OCI-LY3 (cell line): ENCODE data around the gene NMU.

Source experiments
- H2AFZ ChIP-seq: fragments of 200-600, 300-600 bp; shearing (Covaris generic); 2 replicates; pipeline ENCODE4 v1.6.0; 2014; ENCODE audit warnings: antibody characterized with exemption, low read depth, low read length
- H3K27ac ChIP-seq: fragments of 200-600, 300-600 bp; sonication (generic); 2 replicates; pipeline ENCODE4 v1.5.1; 2014; ENCODE audit warnings: mild to moderate bottlenecking, low read length, moderate library complexity, mixed read lengths
- H3K27me3 ChIP-seq: fragments of 200-600, 300-600 bp; sonication (generic); 2 replicates; pipeline ENCODE4 v1.6.1; 2014; ENCODE audit warnings: low read depth, low read length, mixed read lengths
- H3K36me3 ChIP-seq: fragments of 200-600, 300-600 bp; sonication (generic); replicated peaks from 2 replicates; pipeline ENCODE3; 2014; ENCODE audit warnings: low read depth, low read length, mixed read lengths
- H3K4me1 ChIP-seq: fragments of 300-600, 200-600 bp; sonication (generic); 2 replicates; pipeline ENCODE4 v1.6.1; 2014; ENCODE audit warnings: low read length, mixed read lengths
- H3K4me2 ChIP-seq: fragments of 200-600, 300-600 bp; sonication (generic); 2 replicates; pipeline ENCODE4 v1.6.1; 2014; ENCODE audit warnings: low read length, mixed read lengths
- H3K4me3 ChIP-seq: fragments of 300-600, 200-600 bp; sonication (generic); 2 replicates; pipeline ENCODE4 v1.5.1; 2014; ENCODE audit warnings: antibody characterized with exemption, mild to moderate bottlenecking, low read length, moderate library complexity
- H3K79me2 ChIP-seq: fragments of 300-600, 200-600 bp; shearing (Covaris generic); 2 replicates; pipeline ENCODE4 v1.6.1; 2014; ENCODE audit warnings: mild to moderate bottlenecking, low read length, mixed read lengths
- H3K9ac ChIP-seq: fragments of 300-600, 200-600 bp; shearing (Covaris generic); 2 replicates; pipeline ENCODE4 v1.6.0; 2014; ENCODE audit warnings: mild to moderate bottlenecking, low read length, moderate library complexity
- H3K9me3 ChIP-seq: fragments of 200-600, 300-600 bp; shearing (Covaris generic); 2 replicates; pipeline ENCODE4 v1.6.1; 2014; ENCODE audit warnings: low read length, mixed read lengths; ENCODE audit not compliant: insufficient read depth
- H4K20me1 ChIP-seq: fragments of 200-600, 300-600 bp; sonication (generic); 2 replicates; pipeline ENCODE4 v1.6.1; 2016; ENCODE audit warnings: low read length, mixed read lengths; ENCODE audit not compliant: insufficient read depth
- CTCF ChIP-seq: fragments of 200-600, 300-600 bp; sonication (generic); IDR thresholded peaks from 2 replicates; pipeline ENCODE4 v1.5.1; 2014; ENCODE audit warnings: antibody characterized with exemption, low read length, low read depth
- EZH2phosphoT487 ChIP-seq: fragments of 200-600 bp; shearing (Covaris generic); IDR thresholded peaks from 2 replicates; pipeline ENCODE4 v1.6.1; 2018; ENCODE audit warnings: antibody characterized with exemption, mixed run types, low read depth

The NMU gene

GRCh38 chr4:55571806-55572205 is 64.3 kb downstream of the NMU start:
- H3K27me3 ChIP-seq, result no peaks in the 10 kb centered on the region
- H3K4me2 ChIP-seq, result no peak overlapping the region
- H2AFZ ChIP-seq, result no peak overlapping the region
- no peak overlapping the region for H3K27ac ChIP-seq
- H3K79me2 ChIP-seq, result no peaks in the 10 kb centered on the region
- H4K20me1 ChIP-seq, result no peaks in the 10 kb centered on the region
- H3K4me1 ChIP-seq, result no peaks in the 10 kb centered on the region
- no peak overlapping the region for H3K4me3 ChIP-seq
- peaks cover 14% of the 10 kb centered on the region; the same call in 1 of the 2 replicates for H3K9me3 ChIP-seq
- no peak for TF ChIP-seq CTCF
- no peak for TF ChIP-seq EZH2phosphoT487
- H3K36me3 ChIP-seq, result no peaks in the 10 kb centered on the region
- no peak overlapping the region for H3K9ac ChIP-seq

GRCh38 chr4:55568905-55569504 is 67.1 kb downstream of the NMU start:
- Histone ChIP-seq H3K9ac (no peak overlapping the region), H3K27ac (no peak overlapping the region), H4K20me1 (no peaks in the 10 kb centered on the region), H3K79me2 (no peaks in the 10 kb centered on the region), H3K4me3 (no peak overlapping the region), H3K4me2 (no peak overlapping the region), H3K4me1 (no peaks in the 10 kb centered on the region), H2AFZ (no peak overlapping the region), H3K9me3 (no peaks in the 10 kb centered on the region), H3K36me3 (no peaks in the 10 kb centered on the region), H3K27me3 (no peaks in the 10 kb centered on the region)
- TF ChIP-seq CTCF, result no peak
- no peak for TF ChIP-seq EZH2phosphoT487

GRCh38 chr4:55561889-55562288 is 74.2 kb downstream of the NMU start:
- H3K9me3 ChIP-seq, result no peaks in the 10 kb centered on the region

GRCh38 chr4:55560096-55560495 is 76.0 kb downstream of the NMU start:
- Histone ChIP-seq H3K4me3 (no peak overlapping the region), H3K27me3 (no peaks in the 10 kb centered on the region), H4K20me1 (no peaks in the 10 kb centered on the region), H3K4me1 (peaks cover 12% of the 10 kb centered on the region), H3K9me3 (no peaks in the 10 kb centered on the region), H3K9ac (no peak overlapping the region), H2AFZ (no peak overlapping the region), H3K4me2 (no peak overlapping the region), H3K36me3 (no peaks in the 10 kb centered on the region), H3K27ac (no peak overlapping the region), H3K79me2 (no peaks in the 10 kb centered on the region)
- TF ChIP-seq EZH2phosphoT487, result no peak
- TF ChIP-seq CTCF, result no peak

More at GRCh38 chr4:55561889-55562288, 74.2 kb downstream of the NMU start:
- Histone ChIP-seq H3K79me2 (no peaks in the 10 kb centered on the region), H3K27ac (no peak overlapping the region), H3K4me3 (no peak overlapping the region), H3K4me1 (peaks cover 12% of the 10 kb centered on the region), H3K27me3 (no peaks in the 10 kb centered on the region), H4K20me1 (no peaks in the 10 kb centered on the region), H2AFZ (no peak overlapping the region), H3K9ac (no peak overlapping the region), H3K36me3 (no peaks in the 10 kb centered on the region), H3K4me2 (peak overlapping the region; percentile 43)
- no peak for TF ChIP-seq EZH2phosphoT487
